Daoy (cell line): Measurements from ENCODE around the gene RICTOR. TPM values are rescaled to one million over a fixed set of nuclear protein-coding genes. Genes with fewer than 3 reads are reported as not detected.
"Not testable (repeated sequence)": the region's sequence is repeated elsewhere in the genome, so short reads cannot be mapped to it uniquely, and the experiment has no call there.

Experiments
- DNase-seq: peaks from one replicate; pipeline ENCODE4 v3.0.0-alpha.2; 2015; ENCODE audit warnings: low read depth
- total RNA-seq: library from RNA; depleted of rRNA; stranded (reverse); fragments of >200 nt; shearing (Covaris generic); gene quantifications from 2 replicates; pipeline ENCODE4 v1.2.3, GENCODE V29; 2014

RICTOR gene
- total RNA-seq, 1 experiment from 2014 or later = 13.1 TPM

DNA sequence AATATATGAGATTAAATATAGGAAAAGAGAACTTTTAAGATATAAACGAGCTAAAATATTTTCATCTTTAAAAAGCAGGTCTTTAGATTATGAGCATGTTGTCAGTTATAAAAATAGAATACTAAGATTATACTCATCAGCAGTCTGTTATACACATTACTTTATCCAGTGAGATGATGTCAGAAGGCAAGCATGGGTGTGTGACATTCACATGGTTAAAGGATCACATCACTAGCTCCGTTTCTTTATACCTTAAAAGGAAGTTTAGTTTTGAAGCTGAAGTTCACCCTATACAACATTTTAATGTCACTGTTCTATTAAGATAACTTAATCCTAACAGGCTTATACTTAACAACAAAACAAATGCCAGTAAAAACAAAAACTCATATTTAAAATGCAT lies 59.6 kb downstream of the RICTOR start:
- peak; percentile 36 for DNase-seq

DNA sequence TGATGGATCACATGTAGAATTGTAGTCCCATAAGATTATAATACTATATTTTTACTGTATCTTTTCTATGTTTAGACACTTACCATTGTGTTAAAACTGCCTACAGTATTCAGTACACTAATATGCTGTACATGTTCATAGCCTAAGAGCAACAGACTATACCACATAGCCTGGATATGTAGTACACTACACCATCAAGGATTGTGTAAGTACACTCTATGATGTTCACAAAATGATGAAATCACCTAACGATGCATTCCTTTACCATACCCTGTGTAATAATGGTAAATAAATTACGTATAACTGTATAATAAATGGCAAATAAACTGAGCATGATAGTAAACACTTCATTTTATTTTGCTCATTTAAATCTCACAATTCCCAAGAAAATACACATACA lies 60.3 kb downstream of the RICTOR start:
- DNase-seq = no peak

DNA sequence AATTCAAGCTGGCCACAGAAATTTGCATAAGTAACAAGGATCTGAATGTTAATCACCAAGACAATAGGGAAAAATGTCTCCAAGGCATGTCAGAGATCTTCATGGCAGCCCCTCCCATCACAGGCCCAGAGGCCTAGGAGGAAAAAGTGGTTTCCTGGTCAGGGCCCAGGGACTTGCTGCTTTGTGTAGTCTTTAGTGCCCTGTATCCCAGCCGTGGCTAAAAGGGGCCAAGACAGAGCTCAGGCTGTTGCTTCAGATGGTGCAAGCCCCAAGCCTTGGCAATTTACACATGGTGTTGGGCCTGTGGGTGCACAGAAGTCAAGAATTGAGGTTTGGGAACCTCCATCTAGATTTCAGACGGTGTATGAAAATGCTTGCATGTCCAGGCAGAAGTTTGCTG lies 63.2 kb downstream of the RICTOR start:
- not testable (repeated sequence) for DNase-seq

DNA sequence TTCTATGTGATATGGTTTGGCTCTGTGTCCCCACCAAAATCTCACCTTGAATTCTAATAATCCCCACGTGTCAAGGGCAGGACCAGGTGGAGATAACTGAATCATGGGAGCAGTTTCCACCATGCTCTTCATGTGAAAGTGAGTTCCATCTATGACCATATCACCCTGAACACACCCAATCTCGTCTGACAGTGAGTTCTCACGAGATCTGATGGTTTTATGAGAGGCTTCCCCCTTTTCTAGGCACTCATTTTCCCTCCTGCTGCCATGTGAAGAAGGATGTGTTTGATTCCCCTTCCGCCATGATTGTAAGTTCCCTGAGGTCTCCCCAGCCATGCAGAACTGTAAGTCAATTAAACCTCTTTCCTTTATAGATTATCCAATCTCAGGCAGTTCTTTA lies 64.2 kb downstream of the RICTOR start:
- no peak for DNase-seq

DNA sequence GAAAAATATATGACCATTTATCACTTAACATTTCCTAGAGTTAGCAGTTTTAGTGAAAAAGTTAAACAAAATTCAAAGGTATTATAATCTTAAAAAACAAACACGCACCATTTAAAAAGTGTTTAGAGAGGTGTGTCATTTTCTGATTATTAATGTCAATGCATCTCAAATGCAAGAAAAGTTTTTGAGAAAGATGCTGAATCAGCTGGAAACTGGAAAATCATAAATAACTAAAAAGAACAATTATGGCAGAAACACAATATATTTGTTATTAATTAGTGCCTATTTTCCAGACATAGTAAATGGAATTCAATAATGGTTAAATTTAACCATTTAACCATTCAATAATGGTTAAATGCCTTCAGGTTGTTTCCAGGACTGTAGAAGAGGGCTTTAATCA lies 64.9 kb downstream of the RICTOR start:
- no peak for DNase-seq

DNA sequence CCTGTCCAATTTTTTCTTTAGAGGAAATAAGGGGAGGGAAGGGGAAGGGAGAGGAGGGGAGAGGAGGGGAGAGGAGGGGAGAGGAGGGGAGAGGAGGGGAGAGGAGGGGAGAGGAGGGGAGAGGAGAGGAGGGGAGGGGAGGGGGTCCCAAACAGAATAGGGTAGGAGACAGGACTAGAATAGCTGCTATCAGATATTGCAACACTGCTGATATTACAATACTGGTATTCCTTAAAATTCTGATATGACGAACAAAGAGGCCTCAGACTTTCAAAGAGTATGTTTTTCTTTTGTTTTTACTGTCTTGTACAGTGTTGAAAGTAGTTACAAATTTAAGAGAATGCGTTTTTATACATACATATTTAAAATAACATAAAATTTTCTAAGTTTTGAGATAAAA lies 67.5 kb downstream of the RICTOR start:
- no peak for DNase-seq

DNA sequence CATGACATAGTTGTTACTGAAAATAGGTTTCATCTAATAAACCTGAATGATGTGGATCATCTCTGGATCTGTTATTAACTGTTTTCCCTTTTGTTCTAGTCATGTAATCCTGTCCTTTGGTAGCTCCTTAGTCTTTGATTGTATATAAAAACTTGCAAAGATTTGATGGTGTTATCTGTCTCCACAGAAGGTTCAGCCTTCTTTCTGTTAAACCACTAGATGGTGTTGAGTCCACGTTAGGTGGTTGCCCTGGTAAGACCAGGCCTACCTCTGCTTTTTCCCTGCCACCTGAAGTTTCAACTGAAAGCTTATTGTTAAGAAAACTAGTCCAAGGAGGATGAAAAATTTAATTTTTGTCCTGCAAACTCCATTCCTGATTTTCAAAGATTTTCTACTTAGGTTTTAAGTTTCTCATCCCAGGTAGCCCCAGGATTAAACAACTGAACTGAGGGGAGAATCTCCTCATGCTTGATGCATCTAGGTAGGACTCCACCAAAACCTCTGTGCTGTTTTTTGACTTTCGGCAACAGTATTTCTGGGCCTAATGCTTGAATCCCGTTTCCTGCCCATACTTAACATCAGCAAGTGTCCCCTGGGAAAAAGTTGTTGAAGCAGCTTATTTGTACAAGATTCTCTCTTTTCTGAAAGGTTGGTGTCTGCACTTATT lies 68.5 kb downstream of the RICTOR start:
- no peak for DNase-seq

DNA sequence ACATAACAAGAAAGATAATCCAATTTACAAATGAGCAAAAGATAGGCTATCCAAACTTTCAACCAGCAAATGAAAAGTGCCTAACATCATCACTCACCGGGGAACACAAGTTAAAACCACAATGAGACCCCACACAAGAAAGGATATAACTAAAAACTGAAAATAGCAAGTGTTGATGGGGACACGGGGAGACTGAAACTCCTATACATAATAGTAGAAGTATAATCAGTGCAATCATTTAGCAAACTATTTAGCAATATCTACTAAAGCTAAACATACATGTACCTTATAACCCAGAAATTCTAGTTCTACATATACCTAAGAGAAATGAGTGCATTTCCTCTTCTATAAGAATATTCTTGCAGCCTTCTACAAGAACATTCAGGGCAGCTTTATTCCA lies 72.5 kb downstream of the RICTOR start:
- DNase-seq = no peak

DNA sequence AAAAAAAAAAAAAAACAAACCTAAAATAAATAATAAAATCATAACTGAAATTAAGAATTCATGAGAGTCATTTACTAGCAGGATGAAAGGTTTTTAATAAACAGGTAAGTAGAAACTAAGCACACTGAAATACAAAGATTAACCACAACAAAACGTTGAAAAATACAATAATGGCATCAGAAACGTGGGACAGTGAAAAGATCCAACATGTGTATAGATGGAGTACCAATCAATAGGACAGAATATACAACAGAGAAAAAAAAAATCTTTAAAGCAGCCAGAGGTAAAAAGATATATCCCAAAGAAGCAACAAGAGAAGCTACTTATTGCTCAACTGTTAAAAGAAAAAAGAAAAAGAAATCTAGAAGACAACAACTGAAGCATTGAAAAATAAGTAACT lies 75.2 kb downstream of the RICTOR start:
- DNase-seq = no peak

DNA sequence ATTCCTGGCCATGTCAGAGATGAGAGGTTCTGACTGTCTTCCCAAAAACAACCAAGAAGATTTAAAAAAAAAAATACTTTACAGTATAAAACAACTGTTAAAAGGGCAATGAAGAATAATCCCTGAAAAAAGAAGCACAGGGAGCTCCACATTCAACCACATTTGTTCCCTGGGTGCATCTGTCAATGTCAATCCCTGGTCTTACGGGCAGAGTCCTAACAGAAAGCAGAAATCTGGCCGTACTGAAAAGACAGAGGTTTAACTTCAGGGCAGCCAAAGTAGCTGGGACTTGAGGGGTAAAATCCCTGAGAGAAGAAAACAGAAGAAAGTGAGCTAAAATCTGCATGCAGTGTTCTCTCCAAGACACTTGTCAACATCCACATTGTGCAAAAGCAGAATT lies 76.6 kb downstream of the RICTOR start:
- no peak for DNase-seq

DNA sequence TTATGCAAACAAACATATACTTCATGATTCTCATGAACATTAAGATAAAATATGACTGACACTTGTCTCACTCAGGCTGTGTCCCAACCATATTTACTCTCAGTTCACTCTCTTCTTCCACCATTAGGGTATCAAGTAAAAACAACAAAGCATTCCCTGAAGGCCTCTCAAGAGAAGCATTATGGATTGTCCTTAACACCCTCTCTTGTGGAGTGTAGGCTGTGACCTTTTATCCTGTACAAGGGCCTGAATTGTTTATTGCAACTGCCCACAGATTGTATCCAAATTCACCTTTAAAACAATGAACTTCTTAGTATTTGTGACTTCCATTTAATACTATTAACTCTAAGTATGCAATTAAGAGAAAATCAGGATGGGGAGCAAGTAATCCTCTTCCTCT lies 78.1 kb downstream of the RICTOR start:
- no peak for DNase-seq

DNA sequence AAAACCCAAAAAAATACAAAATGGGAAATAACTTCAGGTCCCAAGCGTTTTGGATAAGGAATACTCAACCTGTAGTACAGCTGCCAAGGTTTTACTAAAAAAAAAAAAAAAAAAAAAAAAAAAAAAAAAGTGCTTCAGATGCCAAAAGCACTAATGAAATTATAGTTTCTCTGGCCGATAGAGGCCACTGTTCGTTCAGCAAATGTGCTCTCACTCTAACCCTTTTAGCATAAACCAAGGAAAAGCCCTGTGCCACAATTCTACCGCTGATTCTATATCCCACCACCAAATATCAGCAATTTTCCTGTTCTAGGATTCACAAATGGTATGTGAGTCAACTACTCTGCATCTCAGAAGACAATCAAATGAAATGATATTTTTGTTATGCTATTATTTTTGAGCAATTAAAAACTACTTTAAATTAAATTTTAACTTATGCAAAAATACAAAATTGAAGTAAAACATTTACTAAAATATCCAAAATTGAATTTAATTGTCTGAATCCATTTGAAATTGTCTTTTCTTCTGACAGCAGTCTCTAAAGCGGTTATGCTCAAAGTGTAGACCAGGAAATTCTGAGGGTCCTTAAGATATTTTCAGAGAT lies 79.8 kb downstream of the RICTOR start:
- peak; percentile 53 for DNase-seq

DNA sequence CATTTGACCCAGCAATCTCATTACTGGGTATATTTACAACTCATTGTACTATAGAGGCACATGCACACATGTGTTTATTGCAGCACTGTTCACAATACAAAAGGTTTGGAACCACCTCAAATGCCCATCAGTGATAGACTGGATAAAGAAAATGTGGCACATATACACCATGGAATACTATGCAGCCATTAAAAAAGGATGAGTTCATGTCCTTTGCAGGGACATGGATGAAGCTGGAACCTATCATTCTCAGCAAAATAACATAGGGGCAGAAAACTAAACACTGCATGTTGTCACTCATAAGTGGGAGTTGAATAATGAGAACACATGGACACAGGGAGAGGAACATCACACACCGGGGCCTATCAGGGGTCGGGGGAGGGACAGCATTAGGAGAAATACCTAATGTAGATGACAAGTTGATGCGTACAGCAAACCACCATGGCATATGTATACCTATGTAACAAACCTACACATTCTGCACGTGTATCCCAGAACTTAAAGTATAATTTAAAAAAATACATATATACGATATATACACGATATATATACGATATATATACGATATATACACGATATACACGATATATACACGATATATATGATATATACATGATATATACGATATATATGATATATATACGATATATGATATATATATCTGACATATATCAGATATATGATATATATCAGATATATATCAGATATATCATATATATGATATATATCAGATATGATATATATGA lies 84.1 kb downstream of the RICTOR start:
- DNase-seq = not testable (repeated sequence)

DNA sequence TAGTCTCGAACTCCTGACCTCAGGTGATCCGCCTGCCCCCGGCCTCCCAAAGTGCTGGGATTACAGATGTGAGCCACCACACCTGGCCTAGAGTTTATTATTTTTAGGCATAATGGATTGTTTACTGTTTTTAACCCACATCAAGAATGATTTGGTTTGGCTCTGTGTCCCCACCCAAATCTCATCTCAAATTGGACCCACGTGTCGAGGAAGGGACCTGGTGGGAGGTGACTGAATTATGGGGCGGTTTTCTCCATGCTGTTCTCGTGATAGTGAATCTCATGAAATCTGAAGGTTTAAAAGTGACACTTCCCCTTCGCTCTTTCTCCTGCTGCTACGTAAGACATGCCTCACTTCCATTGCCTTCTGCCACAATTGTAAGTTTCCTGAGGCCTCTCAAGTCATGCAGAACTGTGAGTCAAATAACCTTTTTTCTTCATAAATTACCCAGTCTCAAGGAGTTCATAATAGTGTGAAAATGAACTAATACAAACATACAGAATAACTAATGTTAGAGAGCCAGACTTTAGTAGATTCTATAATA lies 88.2 kb downstream of the RICTOR start:
- DNase-seq = no peak

DNA sequence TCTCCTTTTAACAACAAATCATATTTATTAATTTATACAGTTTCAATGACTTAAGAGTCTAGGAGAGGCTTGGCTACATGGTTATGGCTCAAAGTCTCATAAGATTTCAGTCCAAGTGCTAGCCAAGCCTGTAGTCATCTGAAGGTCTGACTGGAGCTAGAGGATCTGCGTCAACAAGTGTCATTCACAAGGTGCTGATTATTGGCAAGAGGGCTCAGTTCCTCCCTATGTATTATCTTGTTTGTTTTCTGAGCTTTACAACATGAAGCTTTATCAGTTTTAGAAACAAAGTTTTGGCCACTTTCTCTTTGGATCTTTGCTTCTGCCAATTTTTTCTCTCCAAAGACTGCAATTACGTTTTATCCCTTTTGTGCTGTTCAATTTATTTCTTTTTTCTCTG lies 94.7 kb downstream of the RICTOR start:
- DNase-seq = no peak

DNA sequence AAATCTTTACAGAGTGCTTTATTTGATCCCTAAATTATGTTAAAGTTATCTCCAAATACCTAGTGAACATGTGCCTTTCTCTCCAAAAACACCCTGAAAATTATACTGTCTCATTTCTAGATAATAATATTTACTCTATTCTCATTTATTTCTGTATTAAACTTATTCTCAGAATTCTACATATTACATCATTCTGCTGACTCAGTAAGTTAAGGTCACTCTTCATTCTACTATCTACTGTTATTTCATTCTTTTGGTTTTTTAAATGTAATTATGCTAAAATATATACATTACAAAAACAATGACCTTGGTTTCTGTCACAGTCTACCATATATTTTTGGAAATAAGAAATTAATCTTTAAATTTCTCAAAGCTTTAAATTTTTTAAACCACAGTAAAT lies 96.2 kb downstream of the RICTOR start:
- DNase-seq = no peak

DNA sequence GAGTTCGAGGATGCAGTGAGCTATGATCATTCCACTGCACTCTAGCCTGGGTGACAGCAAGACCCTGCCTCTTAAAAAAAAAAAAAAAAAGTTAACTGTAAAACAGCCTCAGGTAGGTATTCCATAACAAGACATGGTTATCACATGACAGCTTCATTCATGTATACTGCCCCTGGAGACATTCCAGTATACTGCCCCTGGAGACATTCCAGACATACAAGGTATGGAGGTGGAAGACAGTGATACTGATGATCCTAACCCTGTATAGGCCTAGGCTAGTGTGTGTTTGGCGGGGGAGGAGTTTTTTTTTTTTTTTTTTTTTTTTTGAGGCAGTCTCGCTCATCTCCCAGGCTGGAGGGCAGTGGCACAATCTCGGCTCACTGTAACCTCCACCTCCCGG lies 105.5 kb downstream of the RICTOR start:
- DNase-seq = no peak

DNA sequence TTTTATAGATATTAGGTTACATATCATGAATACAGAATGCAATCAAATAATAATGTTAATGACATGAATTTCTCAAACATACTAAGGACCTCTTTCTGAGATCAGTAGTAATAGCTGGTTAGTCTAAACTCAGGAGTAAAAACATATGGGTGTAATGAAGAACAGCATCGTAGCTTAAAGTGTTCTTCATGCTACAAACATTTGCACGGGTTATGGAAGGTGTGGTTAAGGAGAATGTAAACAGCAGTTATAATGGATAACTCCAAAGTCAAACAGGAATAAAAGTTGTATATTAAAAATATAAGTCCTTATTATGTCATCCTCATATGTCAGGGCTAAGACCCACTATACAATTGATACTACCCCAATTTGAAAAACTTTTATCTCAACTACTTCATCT lies 112.5 kb downstream of the RICTOR start:
- DNase-seq = no peak

DNA sequence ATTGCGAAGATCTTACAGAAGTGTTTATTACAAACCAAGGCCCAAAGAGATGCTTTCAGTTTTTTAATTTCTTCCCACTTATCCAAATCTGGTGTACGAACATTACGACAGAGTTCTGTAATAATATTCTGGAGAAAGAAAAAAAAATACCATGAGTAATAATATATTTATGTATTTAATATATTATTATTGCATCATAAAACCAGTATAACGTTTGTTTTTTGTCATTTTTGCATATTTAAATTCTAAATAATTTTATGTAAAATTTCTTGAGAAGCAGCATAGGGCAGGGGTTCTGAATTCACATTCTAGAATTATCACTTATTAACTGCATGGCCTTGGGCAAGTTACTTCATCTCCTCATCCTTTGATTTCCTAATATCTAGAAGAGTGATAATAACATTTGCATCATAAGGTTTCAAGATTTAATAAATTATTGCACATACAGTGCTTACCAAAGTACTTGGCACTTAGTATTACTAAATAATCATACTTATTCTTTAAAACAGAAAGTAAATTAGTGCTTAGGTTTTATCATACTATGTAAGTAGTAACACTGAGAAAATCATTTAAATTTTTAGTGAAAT lies 120.7 kb downstream of the RICTOR start:
- no peak for DNase-seq

DNA sequence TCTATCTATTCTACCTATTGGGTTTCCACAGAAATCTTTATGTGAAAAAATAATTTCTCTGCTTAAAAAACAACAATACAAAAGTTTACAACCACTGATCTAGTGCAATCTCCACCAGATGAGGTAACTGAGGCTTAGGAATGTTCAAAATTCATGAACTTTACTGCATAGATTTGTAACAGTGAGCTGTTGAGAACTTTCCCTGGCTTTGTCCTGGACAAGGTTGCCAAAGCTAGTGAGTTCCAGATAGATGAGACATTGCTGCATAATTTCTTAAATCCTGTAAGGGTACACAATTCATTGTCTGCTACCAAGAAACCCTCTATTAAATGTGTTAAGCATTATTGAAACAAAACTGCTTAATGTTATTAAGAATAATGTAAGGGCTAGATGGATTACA lies 125.7 kb downstream of the RICTOR start:
- no peak for DNase-seq

DNA sequence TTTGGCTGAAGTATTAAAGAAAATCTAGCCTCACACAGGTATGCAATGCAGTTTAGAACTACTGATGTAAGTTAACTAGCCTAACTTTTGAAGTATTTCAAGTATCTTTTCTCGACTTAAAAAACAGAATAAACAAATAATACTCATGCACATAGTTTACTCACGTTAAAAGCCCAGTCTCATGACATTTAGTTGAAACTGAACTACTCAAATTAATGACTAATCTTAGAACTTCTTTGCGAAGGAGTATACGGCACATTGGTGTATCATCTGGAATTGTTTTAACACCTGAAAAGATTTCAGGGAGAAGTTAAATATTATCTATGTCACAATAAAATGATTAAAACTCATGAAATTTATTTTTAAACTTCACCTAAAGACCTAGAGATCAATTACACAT lies 129.9 kb downstream of the RICTOR start:
- DNase-seq = no peak

DNA sequence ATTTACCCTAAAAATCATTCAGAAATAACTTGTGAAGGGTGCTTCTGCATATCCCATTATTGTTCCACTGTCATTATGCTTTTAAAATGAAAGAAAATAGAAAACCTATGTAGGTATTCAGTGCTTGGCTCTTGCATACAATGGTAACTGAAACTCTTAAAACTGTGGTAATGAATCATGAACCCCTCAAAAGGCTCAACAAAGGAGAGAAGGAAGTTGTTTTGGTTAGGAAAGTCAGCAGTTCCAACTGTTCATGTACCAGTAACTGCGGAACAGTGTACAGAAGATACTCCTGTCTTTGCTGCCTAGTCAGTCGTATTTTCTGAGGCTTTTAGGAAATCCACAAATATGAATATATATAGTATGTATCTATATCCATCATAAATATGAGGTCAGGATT lies 132.3 kb downstream of the RICTOR start:
- DNase-seq = no peak
